ENCODE data around the gene KCTD5. TPM values are rescaled to one million over a fixed set of nuclear protein-coding genes. Genes with fewer than 3 reads are reported as not detected.

KCTD5 gene
- total RNA-seq, 4 donors from 2014 or later: 15.1 to 31.1 (median 19.5) TPM

- Histone ChIP-seq H3K9me3 (no peaks in the 10 kb centered on the region), H3K36me3 (peaks cover 15 to 52% of the 10 kb centered on the region in 2 donors), H3K4me3 (no peak overlapping the region)
These were observed 74.1 kb downstream of the KCTD5 start for GRCh38 chr16:2756288-2757015.

DNA sequence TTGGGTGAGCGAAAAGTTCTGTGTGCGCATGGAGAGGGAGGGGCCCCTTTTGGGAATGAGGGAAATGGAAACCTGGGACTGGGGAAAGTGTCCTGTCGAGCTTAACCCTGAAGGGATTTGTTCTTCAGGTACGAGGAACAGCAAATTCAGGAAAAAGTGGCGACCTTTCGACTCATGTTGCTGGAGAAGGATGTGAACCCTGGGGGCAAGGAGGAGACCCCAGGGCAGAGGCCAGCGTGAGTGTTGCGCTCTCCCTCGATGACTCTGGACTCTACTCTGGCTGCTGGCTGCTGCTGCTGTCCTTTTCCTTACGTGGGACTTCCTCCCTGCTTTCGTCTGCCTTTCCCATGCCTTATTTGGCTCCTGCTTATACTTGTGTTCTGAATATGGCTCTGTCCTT lies 75.0 kb downstream of the KCTD5 start:
- Histone ChIP-seq H3K27me3 (no peaks in the 10 kb centered on the region), H3K4me3 (no peak overlapping the region), H3K9me3 (no peaks in the 10 kb centered on the region), H3K27ac (no peak overlapping the region), H3K36me3 (peaks cover 15 to 61% of the 10 kb centered on the region in 2 donors), H3K4me1 (peaks cover 0 to 64% (median 27%) of the 10 kb centered on the region in 3 donors)
- TF ChIP-seq EP300 (IDR thresholded peaks at IDR 0.05) (no peak), CTCF (IDR thresholded peaks at IDR 0.05) (no peak), POLR2AphosphoS5 (IDR thresholded peaks at IDR 0.05) (no peak)
- no peak for ATAC-seq
- 61 to 65% methylated on average over 9 to 11 of the region's 11 CpGs for WGBS, 2 donors (ENCODE audit: low coverage in 1 of 2)

More at GRCh38 chr16:2756288-2757015, 74.1 kb downstream of the KCTD5 start:
- Histone ChIP-seq H3K27me3 (no peaks in the 10 kb centered on the region), H3K27ac (no peak overlapping the region), H3K4me1 (peaks cover 0 to 70% (median 27%) of the 10 kb centered on the region in 3 donors)
- TF ChIP-seq CTCF (IDR thresholded peaks at IDR 0.05): no peak
- no peak for TF ChIP-seq POLR2AphosphoS5 (IDR thresholded peaks at IDR 0.05)
- TF ChIP-seq POLR2A (IDR thresholded peaks at IDR 0.05): no peak
- no peak for TF ChIP-seq EP300 (IDR thresholded peaks at IDR 0.05)
- WGBS, 2 donors (ENCODE audit: low coverage in 1 of 2): 58 to 90% methylated on average over 2 to 13 of the region's 30 CpGs
- no peak for ATAC-seq

Other genes with a start within 250 kb of the KCTD5 start
- 1 to 10 TPM in 2 of 4 donors, not detected in 2; 1.0 to 2.5 TPM for gene TEDC2, start 222.4 kb upstream of the KCTD5 start, total RNA-seq
- not detected for gene NTN3, start 211.2 kb upstream of the KCTD5 start, total RNA-seq
- 10 to 100 TPM in 3 of 4 donors, 1 to 10 TPM in 1; 6.2 to 18.4 (median 14.2) TPM for gene TBC1D24, start 207.4 kb upstream of the KCTD5 start, total RNA-seq
- gene ATP6V0C, start 168.6 kb upstream of the KCTD5 start, total RNA-seq: 10 to 100 TPM; 37.5 to 62.2 (median 50.9) TPM
- 10 to 100 TPM; 14.0 to 29.1 (median 23.4) TPM for gene AMDHD2, start 162.2 kb upstream of the KCTD5 start, total RNA-seq
- under 1 TPM in 1 of 4 donors, not detected in 3; 0.40 TPM for gene CEMP1, start 151.1 kb upstream of the KCTD5 start, total RNA-seq
- 10 to 100 TPM; 30.8 to 43.1 (median 36.5) TPM for gene PDPK1, start 144.5 kb upstream of the KCTD5 start, total RNA-seq
- 10 to 100 TPM in 1 of 4 donors, 1 to 10 TPM in 2, under 1 TPM in 1; 0.67 to 10.3 (median 2.4) TPM for gene PRSS27, start 37.7 kb downstream of the KCTD5 start, total RNA-seq
- 100 to 1,000 TPM in 3 of 4 donors, 10 to 100 TPM in 1; 73.9 to 398 (median 255) TPM for gene SRRM2, start 70.1 kb downstream of the KCTD5 start, total RNA-seq
- 100 to 1,000 TPM; 216 to 269 (median 251) TPM for gene ELOB, start 94.8 kb downstream of the KCTD5 start, total RNA-seq
- gene PRSS33, start 105.0 kb downstream of the KCTD5 start, total RNA-seq: not detected
- gene PRSS41, start 115.9 kb downstream of the KCTD5 start, total RNA-seq: not detected
- gene PRSS21, start 134.7 kb downstream of the KCTD5 start, total RNA-seq: not detected
- 10 to 100 TPM in 1 of 4 donors, not detected in 3; 37.5 TPM for gene ZG16B, start 147.8 kb downstream of the KCTD5 start, total RNA-seq
- 1 to 10 TPM in 2 of 4 donors, not detected in 2; 1.0 to 2.7 TPM for gene PRSS22, start 175.6 kb downstream of the KCTD5 start, total RNA-seq
- gene FLYWCH2, start 200.7 kb downstream of the KCTD5 start, total RNA-seq: 10 to 100 TPM; 21.9 to 69.1 (median 38.8) TPM
- gene FLYWCH1, start 229.4 kb downstream of the KCTD5 start, total RNA-seq: 10 to 100 TPM; 34.5 to 66.5 (median 51.2) TPM

All from gastroesophageal sphincter (tissue), 4 donors.